HS-27A (cell line): Measurements from ENCODE around the gene SNX5.
"Not testable (repeated sequence)": the region's sequence is repeated elsewhere in the genome, so short reads cannot be mapped to it uniquely, and the experiment has no call there.

Experiments
- DNase-seq: peaks from one replicate; pipeline ENCODE4 v3.0.0-alpha.2; 2012; ENCODE audit warnings: low read depth, missing footprints

Gene SNX5

GRCh38 chr20:17960400-17960885 is 8.2 kb downstream of the SNX5 start:
- not testable (repeated sequence) for DNase-seq

GRCh38 chr20:17959257-17959627 is 9.4 kb downstream of the SNX5 start:
- DNase-seq = no peak

GRCh38 chr20:17958373-17959256 is 10.0 kb downstream of the SNX5 start:
- DNase-seq = no peak

- no peak for DNase-seq
These were observed 10.9 kb downstream of the SNX5 start for GRCh38 chr20:17957505-17958363.

- DNase-seq = no peak
These were observed 12.4 kb downstream of the SNX5 start for GRCh38 chr20:17956099-17956685.

GRCh38 chr20:17955302-17955701 is 13.3 kb downstream of the SNX5 start:
- no peak for DNase-seq

GRCh38 chr20:17953935-17954334 is 14.7 kb downstream of the SNX5 start:
- no peak for DNase-seq

- no peak for DNase-seq
These were observed 15.6 kb downstream of the SNX5 start for GRCh38 chr20:17952692-17953684.

GRCh38 chr20:17951323-17951722 is 17.3 kb downstream of the SNX5 start:
- no peak for DNase-seq

- DNase-seq = no peak
These were observed 17.9 kb downstream of the SNX5 start for GRCh38 chr20:17950670-17951069.

GRCh38 chr20:17949899-17950298 is 18.7 kb downstream of the SNX5 start:
- no peak for DNase-seq

- DNase-seq = no peak
These were observed 20.2 kb downstream of the SNX5 start for GRCh38 chr20:17948442-17948841.

- DNase-seq = no peak
These were observed 21.1 kb downstream of the SNX5 start for GRCh38 chr20:17947474-17947815.

GRCh38 chr20:17946572-17947473 is 21.8 kb downstream of the SNX5 start:
- DNase-seq = no peak

- no peak for DNase-seq
These were observed 22.6 kb downstream of the SNX5 start for GRCh38 chr20:17946040-17946439.

- no peak for DNase-seq
These were observed 23.6 kb downstream of the SNX5 start for GRCh38 chr20:17944854-17945474.

GRCh38 chr20:17943343-17943742 is 25.3 kb downstream of the SNX5 start:
- no peak for DNase-seq

GRCh38 chr20:17941826-17942196 is 26.8 kb downstream of the SNX5 start:
- DNase-seq = no peak

- no peak for DNase-seq
These were observed 27.3 kb downstream of the SNX5 start for GRCh38 chr20:17941087-17941825.
